ENCODE results near the gene TCEAL4. TPM values are rescaled to one million over a fixed set of nuclear protein-coding genes. Genes with fewer than 3 reads are reported as not detected.

TCEAL4 gene
- total RNA-seq (2022) (57.6 and 68.0 TPM in 2 replicates), Bru-seq, nascent RNA (percentile 76 among the genes with signal in this experiment), BruChase-seq, experiment 1, labeled RNA remaining after a 6-hour chase (percentile 95 among the genes with signal in this experiment), BruChase-seq, experiment 2, labeled RNA remaining after a 2-hour chase (percentile 85 among the genes with signal in this experiment)
- long read RNA-seq, transcript TCEAL4-206 (3 exons, 1,135 nt), result minor isoform, 5 of 107 reads
- long read RNA-seq, transcript TCEAL4-212 (3 exons, 1,008 nt), result minor isoform, 6 of 107 reads
- long read RNA-seq, transcript TCEAL4-208 (3 exons, 1,273 nt), result major isoform, 82 of 107 reads
- long read RNA-seq, partial matches to known transcripts, result 0 of 107 reads
- long read RNA-seq, other reads (novel, unspliced or antisense), result 11 of 107 reads

DNA sequence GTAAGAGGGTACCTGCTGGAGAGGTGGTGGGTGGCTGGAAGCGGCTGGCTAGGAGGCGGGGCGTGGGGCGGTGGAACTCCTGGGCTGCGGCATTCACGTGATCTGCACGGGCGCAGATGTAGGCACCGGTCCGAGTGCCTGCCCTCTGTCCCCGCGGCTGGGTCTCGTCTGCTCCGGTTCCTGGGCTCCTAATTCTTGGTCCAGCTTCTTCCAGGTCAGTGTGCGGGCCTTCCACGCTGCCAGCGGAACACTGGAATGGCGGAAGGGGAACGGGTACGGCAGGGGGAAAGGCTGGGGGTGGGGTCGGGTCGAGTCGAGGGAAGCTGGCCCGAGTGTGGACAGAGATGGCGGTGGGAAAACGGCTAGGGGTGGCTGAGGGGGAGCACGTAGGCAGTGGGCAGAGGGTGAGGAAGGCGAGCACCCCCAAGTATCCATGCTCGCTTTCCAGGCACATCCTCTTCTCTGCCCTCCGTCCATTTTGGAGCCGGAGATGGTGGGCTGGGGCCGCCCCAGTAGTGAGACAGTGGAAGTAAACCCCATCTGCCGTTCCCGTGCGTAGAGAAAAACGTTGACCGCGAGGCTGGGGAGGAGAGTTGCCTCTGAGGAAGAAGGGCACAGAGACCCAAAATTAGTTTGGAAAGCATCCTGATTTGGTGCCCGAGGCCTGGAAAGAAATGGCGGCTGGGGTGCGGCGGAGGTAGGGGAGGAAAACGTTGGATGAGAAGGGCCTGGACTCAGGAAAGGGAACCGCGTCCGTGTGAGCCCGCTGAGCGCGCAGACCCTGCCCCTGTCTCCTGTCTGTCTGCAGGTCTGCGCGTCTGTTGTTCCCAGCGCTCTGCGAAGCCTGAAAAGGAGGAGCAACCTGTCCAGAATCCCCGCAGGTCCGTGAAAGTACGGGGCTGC, at the start of gene TCEAL4:
Gene TCEAL4, plus strand, starts transcription at position 105 of the 903 bp plus-strand sequence. CDS start 1,161 bp downstream, outside the sequence.
- Mint-ChIP-seq H3K36me3 (ENCODE audit: insufficient read depth, unreplicated experiment) (peaks cover 20% of the 10 kb centered on the region), H3K27me3 (ENCODE audit: unreplicated experiment) (no peaks in the 10 kb centered on the region), H3K4me3 (ENCODE audit: low read depth, unreplicated experiment) (peak within 1 kb of the TSS; percentile 87), H3K4me1 (ENCODE audit: low read depth, unreplicated experiment) (peaks cover 12% of the 10 kb centered on the region), H3K9me3 (ENCODE audit: low read depth, unreplicated experiment) (no peaks in the 10 kb centered on the region), H3K27ac (ENCODE audit: unreplicated experiment) (peak within 1 kb of the TSS; percentile 77)
- TF ChIP-seq, protein P1, sequence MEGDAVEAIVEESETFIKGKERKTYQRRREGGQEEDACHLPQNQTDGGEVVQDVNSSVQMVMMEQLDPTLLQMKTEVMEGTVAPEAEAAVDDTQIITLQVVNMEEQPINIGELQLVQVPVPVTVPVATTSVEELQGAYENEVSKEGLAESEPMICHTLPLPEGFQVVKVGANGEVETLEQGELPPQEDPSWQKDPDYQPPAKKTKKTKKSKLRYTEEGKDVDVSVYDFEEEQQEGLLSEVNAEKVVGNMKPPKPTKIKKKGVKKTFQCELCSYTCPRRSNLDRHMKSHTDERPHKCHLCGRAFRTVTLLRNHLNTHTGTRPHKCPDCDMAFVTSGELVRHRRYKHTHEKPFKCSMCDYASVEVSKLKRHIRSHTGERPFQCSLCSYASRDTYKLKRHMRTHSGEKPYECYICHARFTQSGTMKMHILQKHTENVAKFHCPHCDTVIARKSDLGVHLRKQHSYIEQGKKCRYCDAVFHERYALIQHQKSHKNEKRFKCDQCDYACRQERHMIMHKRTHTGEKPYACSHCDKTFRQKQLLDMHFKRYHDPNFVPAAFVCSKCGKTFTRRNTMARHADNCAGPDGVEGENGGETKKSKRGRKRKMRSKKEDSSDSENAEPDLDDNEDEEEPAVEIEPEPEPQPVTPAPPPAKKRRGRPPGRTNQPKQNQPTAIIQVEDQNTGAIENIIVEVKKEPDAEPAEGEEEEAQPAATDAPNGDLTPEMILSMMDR (IDR thresholded peaks at IDR 0.05; ENCODE audit: unreplicated experiment), result no peak
- intact Hi-C loops (cut with micrococcal nuclease; ENCODE audit: unreplicated experiment), result no loop called here
- CTCF ChIA-PET, result interaction anchor here (0.7 kb wide), 1 partner anchor 550 kb away, joined by 5 read pairs; no protein-coding TSS in a partner anchor
- peak; percentile 56 for DNase-seq
- BruUV-seq (replicated peaks), result no TSS peak

DNA sequence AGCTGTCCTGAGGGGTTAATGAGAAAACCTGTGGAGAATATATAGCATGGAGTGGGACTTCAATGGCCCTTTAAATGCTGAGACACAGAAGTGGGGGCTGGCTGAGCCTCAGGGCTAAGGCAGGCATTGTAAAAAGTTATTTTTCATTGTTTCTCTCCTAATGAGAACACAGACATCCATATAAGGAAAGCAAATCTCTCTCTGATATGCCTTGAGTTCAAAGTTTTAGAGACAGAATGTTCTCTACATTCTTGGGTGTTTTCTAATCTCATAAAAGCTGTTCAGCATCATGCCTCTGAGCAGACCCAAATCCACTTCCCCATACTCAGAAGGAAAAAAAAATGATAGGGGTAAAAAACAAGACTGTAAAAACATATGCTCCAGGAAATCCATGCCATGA, 49.2 kb upstream of the TCEAL4 start:
- Mint-ChIP-seq H3K27ac (ENCODE audit: unreplicated experiment) (no peak overlapping the region), H3K4me1 (ENCODE audit: low read depth, unreplicated experiment) (no peaks in the 10 kb centered on the region), H3K27me3 (ENCODE audit: unreplicated experiment) (no peaks in the 10 kb centered on the region), H3K36me3 (ENCODE audit: insufficient read depth, unreplicated experiment) (no peaks in the 10 kb centered on the region), H3K9me3 (ENCODE audit: low read depth, unreplicated experiment) (no peaks in the 10 kb centered on the region), H3K4me3 (ENCODE audit: low read depth, unreplicated experiment) (no peak overlapping the region)
- BruUV-seq (replicated peaks), result no TSS peak
- no peak for DNase-seq
- TF ChIP-seq, protein P1 (IDR thresholded peaks at IDR 0.05; ENCODE audit: unreplicated experiment), result no peak
- CTCF ChIA-PET, result no interaction called here
- intact Hi-C loops (cut with micrococcal nuclease; ENCODE audit: unreplicated experiment), result no loop called here

DNA sequence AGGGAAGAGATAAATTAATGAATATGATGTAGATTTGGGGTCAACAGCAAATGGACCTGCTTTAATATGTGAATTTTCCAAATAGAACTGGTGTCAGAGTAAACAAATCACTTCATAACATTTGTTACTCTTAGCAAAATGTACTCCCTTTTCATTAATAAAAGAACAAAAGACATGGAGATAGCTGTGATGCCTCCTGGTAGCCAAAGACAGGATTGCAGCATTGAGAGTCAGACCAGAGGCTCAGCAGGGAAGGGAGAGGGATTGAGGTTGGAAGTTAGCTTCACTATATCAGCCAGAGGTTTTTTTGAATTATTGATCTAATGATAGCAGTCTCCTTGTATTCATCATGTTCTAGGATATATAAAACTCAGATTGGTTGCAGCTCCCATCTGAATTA, 48.6 kb upstream of the TCEAL4 start:
- Mint-ChIP-seq H3K27me3 (ENCODE audit: unreplicated experiment) (no peaks in the 10 kb centered on the region), H3K4me1 (ENCODE audit: low read depth, unreplicated experiment) (no peaks in the 10 kb centered on the region), H3K9me3 (ENCODE audit: low read depth, unreplicated experiment) (no peaks in the 10 kb centered on the region), H3K27ac (ENCODE audit: unreplicated experiment) (no peak overlapping the region), H3K4me3 (ENCODE audit: low read depth, unreplicated experiment) (no peak overlapping the region), H3K36me3 (ENCODE audit: insufficient read depth, unreplicated experiment) (no peaks in the 10 kb centered on the region)
- BruUV-seq (replicated peaks), result no TSS peak
- intact Hi-C loops (cut with micrococcal nuclease; ENCODE audit: unreplicated experiment), result no loop called here
- TF ChIP-seq, protein P1 (IDR thresholded peaks at IDR 0.05; ENCODE audit: unreplicated experiment), result no peak
- DNase-seq, result no peak
- CTCF ChIA-PET, result no interaction called here

DNA sequence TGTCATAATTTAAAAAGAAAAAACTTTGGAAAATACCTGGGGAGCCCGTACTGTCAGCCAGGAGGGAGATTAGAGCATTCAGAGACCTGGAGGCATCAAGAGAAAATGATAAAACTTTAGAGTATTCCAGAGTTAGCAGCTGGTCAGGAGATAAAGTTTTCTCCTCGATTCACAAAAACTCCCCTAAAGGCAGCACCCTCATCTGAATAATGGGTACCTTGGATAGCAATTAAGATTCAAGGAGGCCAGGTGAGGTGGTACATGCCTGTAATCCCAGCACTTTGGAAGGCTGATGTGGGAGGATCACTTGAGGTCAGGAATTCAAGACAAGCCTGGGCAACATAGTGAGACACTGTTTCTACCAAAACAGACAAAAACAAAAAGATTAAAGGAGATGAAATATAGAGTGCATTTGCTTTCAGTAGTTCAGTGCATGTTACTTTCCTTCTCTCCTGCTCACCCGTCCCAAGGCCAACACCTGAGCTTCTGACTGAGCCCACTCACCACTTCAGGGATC, 47.4 kb upstream of the TCEAL4 start:
- intact Hi-C loops (cut with micrococcal nuclease; ENCODE audit: unreplicated experiment), result no loop called here
- TF ChIP-seq, protein P1 (IDR thresholded peaks at IDR 0.05; ENCODE audit: unreplicated experiment), result no peak
- H3K27me3 Mint-ChIP-seq (ENCODE audit: unreplicated experiment), result no peaks in the 10 kb centered on the region
- H3K27ac Mint-ChIP-seq (ENCODE audit: unreplicated experiment), result no peak overlapping the region
- no peaks in the 10 kb centered on the region for H3K36me3 Mint-ChIP-seq (ENCODE audit: insufficient read depth, unreplicated experiment)
- CTCF ChIA-PET, result no interaction called here
- no peaks in the 10 kb centered on the region for H3K9me3 Mint-ChIP-seq (ENCODE audit: low read depth, unreplicated experiment)
- DNase-seq, result no peak
- no peaks in the 10 kb centered on the region for H3K4me1 Mint-ChIP-seq (ENCODE audit: low read depth, unreplicated experiment)
- no peak overlapping the region for H3K4me3 Mint-ChIP-seq (ENCODE audit: low read depth, unreplicated experiment)
- no TSS peak for BruUV-seq (replicated peaks)

Data from Calu3 (cell line).